ENCODE results near the gene MRGPRX4.

The MRGPRX4 gene

GRCh38 chr11:18221274-18221876, 48.7 kb downstream of the MRGPRX4 start:
- no peak overlapping the region for H3K27ac ChIP-seq
- H3K27me3 ChIP-seq = peaks cover 25% of the 10 kb centered on the region
- H3K9me3 ChIP-seq = no peaks in the 10 kb centered on the region
- no peaks in the 10 kb centered on the region for H3K36me3 ChIP-seq
- no peak for TF ChIP-seq CTCF (IDR thresholded peaks at IDR 0.05)
- H3K4me3 ChIP-seq (ENCODE audit: low read depth in 1 of 2, low read length in 1 of 2) = no peak overlapping the region
- H3K4me1 ChIP-seq (ENCODE audit: control insufficient read depth in 1 of 2, insufficient read depth in 1 of 2, low read depth in 1 of 2, low read length in 1 of 2) = no peaks in the 10 kb centered on the region

- H3K27ac ChIP-seq = no peak overlapping the region
- no peaks in the 10 kb centered on the region for H3K4me1 ChIP-seq (ENCODE audit: control insufficient read depth in 1 of 2, insufficient read depth in 1 of 2, low read depth in 1 of 2, low read length in 1 of 2)
- H3K27me3 ChIP-seq = peaks cover 10% of the 10 kb centered on the region
- H3K4me3 ChIP-seq (ENCODE audit: low read depth in 1 of 2, low read length in 1 of 2) = no peak overlapping the region
- no peaks in the 10 kb centered on the region for H3K36me3 ChIP-seq
- no peaks in the 10 kb centered on the region for H3K9me3 ChIP-seq
- TF ChIP-seq CTCF (IDR thresholded peaks at IDR 0.05) = no peak
Measured at GRCh38 chr11:18222814-18223421, 50.3 kb downstream of the MRGPRX4 start.

Measured in neutrophil (primary cell).